Right lung (tissue), 5 donors: ENCODE results near the gene SLAMF1. TPM values are rescaled to one million over a fixed set of nuclear protein-coding genes. Genes with fewer than 3 reads are reported as not detected.
"Not testable (repeated sequence)": the region's sequence is repeated elsewhere in the genome, so short reads cannot be mapped to it uniquely, and the experiment has no call there.

Experiments
- DNase-seq, 2 donors: peaks; one replicate each; pipeline ENCODE4 v3.0.0-alpha.2; 2013
- polyA plus RNA-seq, 5 donors: library from polyadenylated mRNA; unstranded; fragments of 120-200 nt; gene quantifications; one replicate each; pipeline versions ENCODE4 v1.2.1 to v1.2.3, GENCODE V29; 2013; ENCODE audit warnings: inconsistent platforms in 1 of 5, low replicate concordance in 1 of 5; ENCODE audit not compliant: insufficient read length in 5 of 5, insufficient read depth in 1 of 5

The SLAMF1 gene
- polyA plus RNA-seq, 5 donors, result 0.06 to 0.23 (median 0.12) TPM; not detected in 1

DNA sequence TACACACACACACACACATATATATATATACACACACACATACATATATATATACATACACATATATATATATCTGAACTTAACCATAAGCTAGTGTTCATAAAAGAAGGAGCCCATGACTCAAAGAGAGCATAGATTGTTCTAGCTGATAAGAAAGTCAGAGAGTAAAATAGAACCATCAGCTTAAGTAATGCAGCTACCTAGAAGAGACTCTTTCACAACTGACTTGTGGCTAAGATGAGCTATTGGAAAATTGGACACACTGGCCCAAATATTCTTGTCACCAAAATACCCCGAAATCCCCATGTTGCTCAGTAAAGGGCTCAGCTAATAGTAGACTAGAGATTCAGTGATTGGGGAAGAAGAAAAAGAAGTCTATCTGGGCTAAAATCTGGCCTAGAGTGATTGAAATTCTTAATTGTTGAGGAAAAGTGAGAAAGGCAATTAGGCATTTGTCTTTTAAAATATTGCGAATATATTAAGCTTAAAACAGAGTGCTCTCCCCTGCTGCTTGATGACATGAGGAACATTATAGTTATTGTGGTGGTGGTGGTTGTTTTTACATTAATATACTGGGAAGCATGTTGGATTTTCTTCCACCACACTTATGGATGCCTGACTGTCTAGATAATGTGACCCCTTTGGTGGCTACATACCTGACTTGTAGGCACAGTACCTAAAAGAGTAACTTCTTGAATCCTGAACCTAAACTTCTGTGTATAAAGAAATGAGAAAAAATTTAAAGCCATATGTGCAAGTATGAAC lies 6.3 kb downstream of the SLAMF1 start:
- DNase-seq, result no peak

DNA sequence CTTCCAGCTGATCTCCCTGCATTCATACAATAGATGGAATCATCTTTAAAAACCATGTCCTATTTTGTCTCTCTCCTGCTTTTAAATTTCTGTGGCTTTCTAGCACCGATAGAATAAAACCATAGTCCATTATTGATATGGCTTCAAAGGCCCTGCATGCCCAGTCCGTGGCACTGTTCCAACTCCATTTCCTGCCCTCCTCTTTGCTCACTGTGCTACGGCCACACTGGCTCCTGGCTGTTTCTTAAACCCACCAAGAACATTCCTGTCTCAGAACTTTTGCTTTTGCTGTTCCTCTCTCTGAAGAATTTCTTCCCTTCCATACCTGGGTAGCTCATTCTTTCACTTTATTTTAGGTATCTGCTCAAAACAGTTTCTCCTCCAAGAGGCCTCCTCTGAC lies 7.2 kb downstream of the SLAMF1 start:
- DNase-seq, result no peak

DNA sequence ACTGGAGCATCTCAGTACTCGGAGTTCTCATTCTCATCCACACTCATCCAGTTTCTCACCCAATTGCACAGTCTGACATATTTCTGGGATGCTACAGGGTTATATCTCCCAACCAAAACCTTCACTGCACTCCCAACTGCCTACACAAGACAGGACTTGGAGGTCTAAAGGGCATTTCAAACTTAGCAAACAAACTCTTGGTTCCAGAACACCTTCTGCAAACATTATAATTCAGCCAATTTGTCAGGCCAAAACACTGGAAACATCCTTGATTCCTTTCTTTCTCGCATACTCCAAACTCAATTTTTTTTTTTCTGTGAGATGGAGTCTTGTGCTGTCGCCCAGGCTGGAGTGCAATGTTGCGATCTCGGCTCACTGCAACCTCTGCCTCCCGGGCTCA lies 7.9 kb downstream of the SLAMF1 start:
- no peak for DNase-seq

DNA sequence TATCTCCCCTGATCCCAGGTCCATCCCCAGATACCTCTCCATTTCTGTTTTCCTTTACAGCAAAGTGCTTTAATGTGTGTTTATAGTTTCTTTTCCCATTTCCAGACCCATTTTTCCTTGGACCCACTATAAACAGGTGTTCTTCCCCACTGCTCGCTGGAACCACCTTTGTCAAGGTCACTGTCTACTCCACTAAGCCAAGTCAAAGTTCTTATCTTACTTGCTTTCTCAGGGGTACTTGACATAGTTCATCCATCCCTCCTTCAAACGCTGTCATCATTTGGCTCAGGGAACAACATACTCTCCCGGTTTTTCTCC lies 8.3 kb downstream of the SLAMF1 start:
- no peak for DNase-seq

DNA sequence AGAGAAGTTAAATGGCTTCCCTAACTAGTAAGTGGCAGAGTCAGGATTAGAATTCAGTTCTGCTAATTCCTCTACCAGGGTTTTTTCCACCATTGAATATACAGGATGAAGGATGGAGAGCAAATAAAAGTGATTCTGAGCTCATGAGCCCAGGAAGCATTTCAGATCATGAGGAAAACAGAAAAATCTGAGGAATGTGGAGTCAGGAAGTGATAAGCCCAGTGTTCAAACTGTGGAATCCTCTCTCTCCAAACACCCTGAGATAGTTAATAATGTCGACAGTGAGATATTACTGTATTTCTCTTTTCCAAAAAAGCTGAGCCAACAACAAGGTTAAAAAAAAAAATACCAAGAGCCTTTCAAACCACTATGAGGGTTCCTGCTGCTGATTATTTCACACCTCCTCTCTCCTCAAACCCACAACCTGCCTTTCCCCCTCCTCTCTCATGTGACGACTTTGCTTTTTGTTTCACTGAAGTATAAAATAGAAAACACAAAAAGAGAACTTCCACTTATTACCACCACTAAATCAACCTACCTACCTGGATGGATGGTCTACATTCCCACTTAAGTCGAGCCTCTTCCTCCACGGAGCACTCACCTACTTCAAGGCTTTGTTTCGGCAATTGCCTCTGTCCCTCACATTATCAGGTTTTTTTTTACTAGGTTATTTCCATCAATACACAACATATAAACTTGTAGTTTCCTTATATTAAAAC lies 8.9 kb downstream of the SLAMF1 start:
- DNase-seq, result no peak

DNA sequence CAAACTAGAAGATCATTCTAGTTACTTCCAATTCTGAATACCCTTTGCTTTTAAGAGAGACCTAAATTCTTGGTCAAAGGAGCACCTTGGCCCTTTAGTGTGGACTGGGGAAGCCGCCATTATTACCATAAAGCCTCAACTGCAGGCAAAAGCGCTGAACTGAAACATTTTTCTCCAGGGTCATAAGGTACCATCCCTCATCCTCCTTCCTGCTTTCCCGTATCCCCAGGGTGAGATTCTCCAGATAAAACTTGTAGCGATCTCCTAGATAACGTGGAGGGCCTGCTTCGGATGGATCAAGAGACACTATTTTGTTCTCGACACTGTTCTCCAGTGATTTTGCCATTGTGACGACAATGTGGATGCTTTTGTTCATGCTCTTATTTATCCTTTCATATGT lies 9.8 kb downstream of the SLAMF1 start:
- DNase-seq, result no peak

DNA sequence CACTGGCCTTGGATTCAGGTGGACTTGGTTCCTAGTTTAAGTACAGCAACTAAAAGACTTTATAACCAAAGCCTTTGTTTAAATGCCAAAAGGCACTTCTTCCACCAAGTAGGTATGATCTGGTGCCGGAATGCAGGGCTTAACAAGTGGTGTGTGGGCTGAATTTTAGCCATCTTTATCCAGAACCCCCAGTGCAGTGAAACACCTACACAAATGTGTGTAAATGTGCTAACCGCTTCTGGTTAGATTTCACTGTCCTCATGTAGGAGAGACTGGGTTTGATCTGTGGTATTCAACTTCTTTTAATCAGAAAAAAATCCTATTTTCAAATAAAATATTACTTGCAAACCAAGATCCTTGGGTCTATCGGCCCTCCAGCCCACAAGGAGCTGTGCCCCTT lies 10.3 kb downstream of the SLAMF1 start:
- no peak for DNase-seq

DNA sequence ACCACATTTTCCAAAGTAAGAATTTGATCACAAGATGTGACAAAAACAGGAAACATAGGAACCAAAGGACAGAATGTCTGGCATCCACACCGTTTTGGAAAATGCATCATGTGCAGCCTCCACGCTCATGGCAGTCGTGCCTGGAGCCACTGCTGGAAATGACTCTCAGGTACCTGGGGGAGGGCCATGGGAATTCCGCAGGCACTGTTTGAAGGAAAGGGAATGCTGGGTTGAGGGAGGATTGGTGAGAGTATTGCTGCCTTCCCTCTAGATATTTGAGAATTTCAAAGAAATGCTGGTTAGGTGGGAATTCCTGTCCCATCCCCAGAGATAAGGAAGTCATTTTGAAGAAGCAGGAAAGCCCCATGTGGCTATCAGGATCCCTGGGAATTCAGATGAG lies 10.8 kb downstream of the SLAMF1 start:
- DNase-seq, result no peak

DNA sequence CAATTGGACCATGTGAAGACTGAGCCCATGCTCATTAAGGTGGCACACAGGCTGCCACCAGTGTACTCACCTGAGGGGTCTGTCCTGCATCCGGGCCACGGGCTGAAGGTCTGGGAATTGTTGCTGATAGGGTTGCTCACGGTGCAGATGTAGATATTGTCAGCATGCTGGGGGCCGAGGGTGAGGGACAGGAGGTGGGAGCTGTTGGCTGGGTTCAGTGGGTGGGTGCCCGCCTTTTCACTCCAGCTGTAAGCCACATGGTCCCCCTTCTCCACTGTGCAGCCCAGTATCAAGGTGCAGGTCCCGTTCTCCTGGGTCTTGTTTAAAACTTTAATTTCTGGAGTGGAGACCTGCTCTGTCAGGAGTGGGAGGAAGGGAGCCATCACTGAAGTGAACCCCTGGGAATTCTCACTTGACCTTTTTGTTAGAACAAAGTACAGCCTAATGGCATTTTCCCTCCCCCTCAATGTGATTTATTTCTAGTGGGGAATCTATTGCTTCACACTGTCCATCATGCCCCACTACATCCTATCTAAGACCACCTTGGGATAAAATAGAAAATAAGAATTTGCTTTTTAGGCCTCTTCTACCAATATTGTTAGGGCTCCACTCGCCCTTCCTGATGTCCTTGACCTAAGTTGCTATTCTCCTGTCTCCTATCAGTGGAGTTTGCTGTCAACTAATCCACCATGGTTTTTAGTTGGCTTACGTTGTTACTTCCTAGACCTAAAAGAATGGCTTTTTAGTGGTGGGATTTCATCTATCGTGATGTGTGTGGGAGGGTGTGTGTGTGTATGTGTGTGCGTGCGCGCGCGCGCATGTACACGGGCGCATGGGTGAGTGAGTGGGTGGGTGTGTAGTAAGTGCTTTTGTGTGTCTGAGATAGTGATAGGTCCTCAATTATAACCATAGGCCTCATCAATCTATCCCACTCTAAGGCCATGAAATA lies 12.0 kb downstream of the SLAMF1 start:
- DNase-seq, result no peak

DNA sequence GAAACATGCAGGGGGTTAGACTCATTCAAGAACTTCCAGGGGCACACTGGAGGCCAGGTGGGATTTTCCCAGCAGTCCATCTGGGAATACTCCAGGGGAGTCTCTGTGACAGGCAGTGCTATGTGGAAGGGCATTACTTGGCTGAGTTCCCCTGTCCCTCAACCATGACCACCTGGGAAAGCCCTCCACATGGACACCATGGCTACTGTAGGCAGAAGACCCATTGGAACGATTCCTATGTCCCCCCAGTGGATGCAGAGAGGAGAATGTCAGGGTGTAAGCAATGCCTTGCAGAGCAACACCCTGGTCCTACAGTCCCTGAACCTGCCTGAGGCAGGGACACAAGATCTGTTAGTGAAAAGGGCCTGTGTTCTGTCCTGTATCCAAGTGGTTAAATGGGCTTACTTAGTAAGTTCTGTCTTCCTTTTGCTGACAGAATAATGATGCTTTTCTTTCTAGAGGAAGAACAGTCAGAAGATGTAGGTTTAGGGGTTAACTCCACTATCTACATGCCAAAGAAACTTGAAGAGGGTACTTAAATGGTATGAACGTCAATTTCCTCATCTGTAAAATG lies 13.4 kb downstream of the SLAMF1 start:
- DNase-seq, result no peak

DNA sequence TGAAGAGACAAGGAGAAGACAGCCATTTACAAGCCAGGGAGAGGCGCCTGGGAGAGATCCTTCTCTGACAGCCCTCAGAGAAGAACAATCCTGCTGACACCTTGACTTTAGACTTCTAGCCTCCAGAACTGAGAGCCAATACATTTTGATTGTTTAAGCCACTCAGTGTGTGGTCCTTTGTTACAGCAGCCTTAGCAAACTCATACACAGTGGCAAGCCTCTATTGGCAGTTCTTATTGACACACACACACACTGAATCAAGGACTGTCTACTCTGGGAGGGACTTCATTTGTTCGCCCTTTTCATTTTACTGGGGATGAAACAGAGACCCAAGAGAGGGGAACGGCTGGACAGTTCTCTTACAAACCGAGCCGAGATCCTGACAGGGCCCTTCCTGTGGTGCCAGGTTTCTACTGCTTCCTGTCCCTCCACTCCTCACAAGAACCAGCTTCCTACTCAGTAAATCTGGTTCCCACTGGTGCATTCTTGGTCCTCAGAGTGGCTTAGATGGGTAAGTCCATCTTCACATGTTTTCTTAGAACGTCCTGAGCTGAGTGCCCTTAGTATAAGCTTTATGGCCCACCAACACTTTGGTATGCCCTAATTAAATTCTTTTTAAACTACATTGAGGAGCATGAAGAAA lies 14.7 kb downstream of the SLAMF1 start:
- DNase-seq, result no peak

DNA sequence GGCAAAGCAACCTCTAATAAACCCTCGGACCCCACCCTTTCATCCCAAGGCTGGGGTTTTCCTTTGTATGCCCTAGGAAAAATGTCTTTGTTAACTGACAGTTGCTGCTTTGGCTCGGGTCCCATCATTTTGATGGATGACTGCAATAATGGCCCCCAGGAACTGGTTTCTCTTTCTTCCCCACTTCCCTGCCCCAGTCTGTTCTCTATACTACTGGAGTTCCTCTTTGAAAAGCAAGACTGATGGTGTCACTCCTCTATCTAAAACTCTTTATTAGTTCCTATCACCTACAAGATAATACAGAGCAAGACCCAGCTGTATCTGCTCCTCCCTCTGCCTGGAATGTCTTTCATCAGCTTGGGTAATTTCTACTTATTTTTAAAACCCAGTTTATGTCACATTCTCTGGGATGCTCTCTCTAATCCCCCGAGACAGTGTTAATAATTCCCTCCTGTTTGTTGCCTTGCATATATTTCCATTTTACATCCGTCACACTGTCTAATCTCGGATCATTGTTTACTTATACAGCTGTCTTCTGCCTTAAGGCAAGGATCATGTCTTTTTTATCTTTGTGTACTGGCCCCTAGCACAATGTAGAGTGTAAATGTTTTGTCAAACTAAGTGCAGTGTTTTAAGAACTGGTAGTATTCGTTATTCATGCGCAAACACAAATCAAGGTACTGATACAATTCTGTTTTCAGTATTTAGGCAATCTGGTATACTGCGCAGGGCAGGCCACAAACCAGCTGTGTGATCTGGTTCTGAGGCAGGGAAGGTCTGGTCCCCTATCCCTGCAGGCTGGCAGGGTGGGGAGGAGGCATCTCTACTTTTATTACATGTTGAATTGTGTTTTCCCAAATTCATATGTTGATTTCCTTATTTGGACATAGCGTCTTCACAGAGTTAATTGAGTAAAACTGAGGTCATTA lies 16.1 kb downstream of the SLAMF1 start:
- DNase-seq, result no peak

DNA sequence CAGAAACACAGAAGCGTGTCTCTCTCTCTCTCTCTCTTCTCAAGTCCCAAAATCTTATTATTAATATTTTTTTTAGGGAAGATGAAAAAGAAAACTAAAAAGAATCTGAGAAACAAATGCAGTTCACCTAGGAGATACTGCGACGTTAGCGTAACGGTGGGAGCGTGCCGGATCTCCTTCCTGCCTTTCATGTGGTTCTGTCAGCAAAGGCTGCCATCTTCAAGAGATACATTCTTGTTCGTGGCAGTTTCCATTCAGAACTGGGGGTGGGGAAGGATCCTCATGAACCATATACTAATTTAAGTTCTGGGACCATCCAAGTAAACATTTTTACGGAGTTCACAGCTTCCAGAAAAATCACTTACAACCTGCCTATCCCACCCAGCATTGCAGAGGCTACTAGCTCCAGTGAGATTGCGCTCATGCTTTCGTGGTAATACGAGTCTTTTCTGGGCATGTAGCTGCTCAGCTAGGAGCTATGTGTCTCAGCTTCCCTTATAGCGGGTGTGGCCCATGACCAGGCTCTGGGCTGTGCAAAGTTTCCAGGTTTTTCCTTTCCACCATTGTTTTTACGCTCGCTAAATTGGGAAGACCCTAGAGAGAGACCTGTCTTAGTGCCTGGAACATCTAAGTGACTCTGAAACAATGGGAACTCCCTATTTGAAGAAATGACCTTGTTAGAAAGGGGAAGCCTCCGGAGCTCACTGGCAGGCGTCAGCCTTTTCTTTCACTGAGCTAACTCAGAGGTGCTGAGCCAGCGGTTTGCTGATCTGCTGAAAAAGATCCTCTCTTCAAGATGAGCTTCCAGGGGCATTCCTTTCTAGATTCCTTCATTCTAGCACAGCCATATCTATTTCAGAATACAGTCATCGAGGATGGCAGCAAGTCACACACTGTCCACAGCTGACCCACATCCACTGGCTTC lies 17.3 kb downstream of the SLAMF1 start:
- no peak for DNase-seq

DNA sequence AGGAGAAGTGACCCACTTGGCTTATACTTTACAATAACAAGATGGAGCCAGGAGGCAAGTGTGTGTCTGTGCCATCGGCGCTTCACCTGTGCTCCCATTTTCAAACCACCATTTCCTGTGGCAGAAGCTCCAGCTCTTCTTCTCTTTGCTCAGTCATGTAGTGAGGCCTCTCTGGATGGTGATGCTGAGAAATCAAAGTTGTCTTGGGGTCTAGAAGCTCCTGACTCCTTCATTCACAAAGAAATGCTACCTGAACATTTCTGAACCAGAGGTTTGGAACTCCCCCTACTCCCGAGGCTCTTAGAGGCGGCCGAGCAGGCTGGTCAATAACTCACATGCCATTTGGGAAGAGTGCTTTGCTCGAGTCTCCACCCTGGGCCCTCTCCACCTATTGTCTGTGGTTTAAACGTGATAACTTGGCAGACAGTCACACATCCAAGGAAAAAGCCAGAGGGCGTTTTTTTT lies 18.0 kb downstream of the SLAMF1 start:
- no peak for DNase-seq

DNA sequence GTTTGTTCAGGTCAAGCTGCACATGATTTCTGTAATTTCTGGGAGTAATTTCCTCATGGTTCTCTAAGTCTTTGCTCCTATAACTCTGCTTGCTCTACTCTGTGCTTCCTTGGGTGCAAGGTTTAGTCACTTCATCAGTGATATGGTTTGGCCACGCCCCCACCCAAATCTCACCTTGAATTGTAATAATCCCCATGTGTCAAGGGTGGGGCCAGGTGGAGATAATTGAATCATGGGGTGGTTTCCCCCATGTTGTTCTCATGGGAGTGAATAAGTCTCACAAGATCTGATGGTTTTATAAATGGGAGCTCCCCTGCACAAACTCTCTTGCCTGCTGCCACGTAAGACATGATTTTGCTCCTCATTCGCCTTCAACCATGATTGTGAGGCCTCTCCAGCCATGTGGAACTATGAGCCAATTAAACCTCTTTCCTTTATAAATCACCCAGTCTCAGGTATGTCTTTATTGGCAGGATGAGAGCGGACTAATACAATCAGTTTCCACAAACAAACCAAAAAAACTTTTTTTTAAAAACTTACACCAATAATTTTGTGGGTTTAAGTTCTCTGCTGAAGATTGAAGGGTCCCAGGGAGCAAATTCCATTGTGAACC lies 19.1 kb downstream of the SLAMF1 start:
- DNase-seq, result not testable (repeated sequence)

DNA sequence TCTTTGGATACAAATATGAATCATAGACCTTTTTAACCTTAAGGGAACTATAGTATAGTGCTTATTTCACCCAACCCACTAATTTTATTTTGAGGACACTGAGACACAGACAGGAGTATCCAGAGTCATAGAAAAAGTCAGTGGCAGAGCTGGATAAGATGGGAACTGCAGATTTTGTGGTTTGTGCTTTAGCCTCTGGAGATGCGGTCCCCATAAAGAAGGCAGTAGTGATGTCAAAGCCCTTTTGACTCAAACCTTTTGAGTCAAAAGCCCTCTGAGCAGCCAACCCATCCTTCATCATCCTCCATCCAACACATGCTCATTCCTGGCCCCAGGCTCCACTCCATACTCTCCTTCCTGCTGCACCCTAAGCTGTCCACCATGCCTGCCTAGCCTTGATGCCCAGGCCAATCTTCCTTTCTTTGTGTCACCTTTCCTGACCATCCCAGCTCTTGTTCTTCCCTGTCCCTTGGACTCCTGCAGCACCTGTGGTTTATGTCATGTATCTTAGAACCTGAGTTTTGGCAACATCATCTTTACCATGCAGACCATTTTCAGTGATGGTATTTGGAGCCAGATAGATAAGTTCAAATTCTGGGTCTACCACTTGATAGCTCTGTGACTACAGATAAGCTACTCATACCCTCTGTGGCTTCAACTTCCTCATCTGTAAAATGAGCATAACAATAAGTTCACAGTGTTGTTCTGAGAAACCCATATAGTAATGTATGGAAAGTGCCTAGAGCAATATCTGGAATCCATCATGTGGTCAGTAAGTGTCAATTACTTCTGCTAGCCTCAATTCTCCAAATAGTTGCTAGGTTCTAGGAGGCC lies 20.1 kb downstream of the SLAMF1 start:
- no peak for DNase-seq

DNA sequence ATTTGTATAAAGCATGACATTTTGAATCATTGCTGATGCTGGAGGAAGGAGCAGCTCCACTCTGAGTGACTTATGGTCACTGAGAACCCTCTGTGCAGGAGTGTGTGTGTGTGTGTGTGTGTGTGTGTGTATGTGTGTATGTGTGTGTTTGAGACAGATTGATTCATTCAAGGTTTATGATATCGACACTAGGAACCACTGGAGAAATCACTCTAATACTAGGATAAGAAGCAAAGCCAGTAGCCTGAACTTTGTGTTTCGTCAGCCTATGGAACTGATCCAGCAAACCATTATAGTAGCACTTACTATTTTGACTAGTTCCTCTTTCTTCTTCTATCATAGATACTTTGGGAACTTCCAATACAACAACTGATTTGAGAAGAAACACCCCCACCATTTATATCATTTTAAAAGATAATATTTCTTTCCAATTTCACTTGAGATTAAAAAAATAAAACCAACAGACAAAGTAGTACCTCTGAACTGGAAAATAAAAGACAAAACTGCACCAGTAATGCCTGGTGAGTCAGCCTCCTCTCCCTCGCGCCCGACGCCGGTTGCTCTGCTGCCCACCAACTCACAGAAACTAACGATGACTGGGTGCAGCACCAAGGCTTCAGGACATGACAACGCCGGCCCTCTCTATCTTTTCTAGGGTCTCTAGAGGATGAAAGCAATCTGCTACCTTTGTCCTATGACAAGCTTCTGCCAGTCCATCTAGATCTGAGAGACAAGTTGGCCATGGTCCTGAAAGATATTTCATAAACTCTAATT lies 20.9 kb downstream of the SLAMF1 start:
- no peak for DNase-seq
